Peyer's patch (tissue), 4 donors: ENCODE results near the gene DDX4. TPM values are rescaled to one million over a fixed set of nuclear protein-coding genes. Genes with fewer than 3 reads are reported as not detected.

Experiments used
- DNase-seq, 3 donors: peaks; one replicate each; pipeline ENCODE4 v3.0.0-alpha.2; 2017 to 2019
- H3K27ac ChIP-seq, 4 donors: fragments of 200-600 bp; sonication (generic); one replicate each; pipeline ENCODE4 v1.5.1; 2016 to 2019
- H3K27me3 ChIP-seq, 2 donors: fragments of 200-600 bp; sonication (generic); one replicate each; pipeline ENCODE4 v1.5.1; 2019
- H3K36me3 ChIP-seq, 3 donors: fragments of 200-600 bp; sonication (generic); one replicate each; pipeline ENCODE4 v1.5.1; 2016 to 2019
- H3K4me1 ChIP-seq, 4 donors: fragments of 200-600 bp; sonication (generic); one replicate each; pipeline ENCODE4 v1.5.1; 2016 to 2019
- H3K4me3 ChIP-seq, 4 donors: fragments of 200-600 bp; sonication (generic); 1 replicate in 3 of 4; 2 replicates in 1 of 4; pipeline ENCODE4 v1.5.1; 2016 to 2019; ENCODE audit warnings: mild to moderate bottlenecking in 1 of 4
- H3K9me3 ChIP-seq, 4 donors: fragments of 200-600 bp; sonication (generic); one replicate each; pipeline ENCODE4 v1.5.1; 2016 to 2019; ENCODE audit warnings: mild to moderate bottlenecking in 1 of 4
- CTCF ChIP-seq, 6 experiments: fragments of 450-650 bp in 4 of 6; fragments of 200-600 bp in 2 of 6; sonication (generic) in 1 of 6; IDR thresholded peaks; one replicate each; pipeline ENCODE4 v1.5.1; 2017 to 2019; ENCODE audit warnings: antibody characterized with exemption in 6 of 6, mild to moderate bottlenecking in 3 of 6, moderate library complexity in 1 of 6
- POLR2A ChIP-seq, 2 donors: fragments of 450-650 bp; IDR thresholded peaks; one replicate each; pipeline ENCODE4 v1.5.1; 2017; ENCODE audit warnings: antibody characterized with exemption in 2 of 2, mild to moderate bottlenecking in 2 of 2, moderate library complexity in 2 of 2
- total RNA-seq, 4 donors: library from RNA; depleted of rRNA; stranded (reverse); fragments of >200 nt; gene quantifications; one replicate each; pipeline ENCODE4 v1.1.0, GENCODE V29; 2016

DDX4 gene
- total RNA-seq, 4 donors from 2014 or later = not detected

GRCh38 chr5:55708732-55709131 is 29.1 kb upstream of the DDX4 start:
- no peaks in the 10 kb centered on the region for H3K9me3 ChIP-seq
- no peaks in the 10 kb centered on the region for H3K27me3 ChIP-seq
- H3K36me3 ChIP-seq = no peaks in the 10 kb centered on the region
- no peak for TF ChIP-seq CTCF (IDR thresholded peaks at IDR 0.05)
- no peak for TF ChIP-seq POLR2A (IDR thresholded peaks at IDR 0.05)
- H3K4me1 ChIP-seq = peaks cover 0 to 8% (median 3%) of the 10 kb centered on the region in 4 donors
- no peak overlapping the region for H3K4me3 ChIP-seq
- no peak overlapping the region for H3K27ac ChIP-seq
- DNase-seq = no peak

GRCh38 chr5:55711507-55712022 is 26.3 kb upstream of the DDX4 start:
- Histone ChIP-seq H3K27ac (peak overlapping the region; percentile 32 to 80 (median 52)), H3K4me3 (peak overlapping the region; percentile 62 to 75 (median 72)), H3K9me3 (no peaks in the 10 kb centered on the region), H3K27me3 (no peaks in the 10 kb centered on the region), H3K36me3 (no peaks in the 10 kb centered on the region), H3K4me1 (peaks cover 0 to 8% (median 3%) of the 10 kb centered on the region in 4 donors)
- TF ChIP-seq CTCF (IDR thresholded peaks at IDR 0.05) (no peak), POLR2A (IDR thresholded peaks at IDR 0.05) (no peak)
- no peak for DNase-seq

- Histone ChIP-seq H3K27ac (peak within 1 kb of the TSS; percentile 32 to 80 (median 52)), H3K4me1 (peaks cover 0 to 8% (median 3%) of the 10 kb centered on the region in 4 donors), H3K9me3 (no peaks in the 10 kb centered on the region), H3K27me3 (no peaks in the 10 kb centered on the region), H3K36me3 (no peaks in the 10 kb centered on the region), H3K4me3 (peak within 1 kb of the TSS; percentile 62 to 75 (median 72))
- TF ChIP-seq POLR2A (IDR thresholded peaks at IDR 0.05) (peak; percentile 40 to 45), CTCF (IDR thresholded peaks at IDR 0.05) (peak in 1 of 6 experiments; percentile 5)
- peak; percentile 92 to 98 (median 96) for DNase-seq
Observed at GRCh38 chr5:55712023-55712859, 25.6 kb upstream of the DDX4 start, which contains the start of gene SLC38A9. SLC38A9 (minus strand) TSS chr5:55712324; CDS start chr5:55697958, 14,366 bp downstream.

GRCh38 chr5:55713871-55714270 is 24.0 kb upstream of the DDX4 start:
- Histone ChIP-seq H3K4me1 (peaks cover 0 to 8% (median 3%) of the 10 kb centered on the region in 4 donors), H3K9me3 (no peaks in the 10 kb centered on the region), H3K36me3 (no peaks in the 10 kb centered on the region), H3K27me3 (no peaks in the 10 kb centered on the region), H3K27ac (no peak overlapping the region), H3K4me3 (no peak overlapping the region)
- no peak for DNase-seq
- TF ChIP-seq POLR2A (IDR thresholded peaks at IDR 0.05) (no peak), CTCF (IDR thresholded peaks at IDR 0.05) (no peak)

GRCh38 chr5:55714339-55714738 is 23.5 kb upstream of the DDX4 start:
- no peak overlapping the region for H3K4me3 ChIP-seq
- DNase-seq = no peak
- peak in 1 of 6 experiments; percentile 17 for TF ChIP-seq CTCF (IDR thresholded peaks at IDR 0.05)
- no peak for TF ChIP-seq POLR2A (IDR thresholded peaks at IDR 0.05)
- H3K27me3 ChIP-seq = no peaks in the 10 kb centered on the region
- H3K9me3 ChIP-seq = no peaks in the 10 kb centered on the region
- H3K4me1 ChIP-seq = peaks cover 0 to 8% (median 3%) of the 10 kb centered on the region in 4 donors
- no peaks in the 10 kb centered on the region for H3K36me3 ChIP-seq
- H3K27ac ChIP-seq = no peak overlapping the region
